ENCODE results near the gene SLFN5.
"Not testable (repeated sequence)": the region's sequence is repeated elsewhere in the genome, so short reads cannot be mapped to it uniquely, and the experiment has no call there.

Gene SLFN5

GRCh38 chr17:35243561-35244340 is 879 bp downstream of the SLFN5 start:
- DNase-seq = peak; percentile 2

DNA sequence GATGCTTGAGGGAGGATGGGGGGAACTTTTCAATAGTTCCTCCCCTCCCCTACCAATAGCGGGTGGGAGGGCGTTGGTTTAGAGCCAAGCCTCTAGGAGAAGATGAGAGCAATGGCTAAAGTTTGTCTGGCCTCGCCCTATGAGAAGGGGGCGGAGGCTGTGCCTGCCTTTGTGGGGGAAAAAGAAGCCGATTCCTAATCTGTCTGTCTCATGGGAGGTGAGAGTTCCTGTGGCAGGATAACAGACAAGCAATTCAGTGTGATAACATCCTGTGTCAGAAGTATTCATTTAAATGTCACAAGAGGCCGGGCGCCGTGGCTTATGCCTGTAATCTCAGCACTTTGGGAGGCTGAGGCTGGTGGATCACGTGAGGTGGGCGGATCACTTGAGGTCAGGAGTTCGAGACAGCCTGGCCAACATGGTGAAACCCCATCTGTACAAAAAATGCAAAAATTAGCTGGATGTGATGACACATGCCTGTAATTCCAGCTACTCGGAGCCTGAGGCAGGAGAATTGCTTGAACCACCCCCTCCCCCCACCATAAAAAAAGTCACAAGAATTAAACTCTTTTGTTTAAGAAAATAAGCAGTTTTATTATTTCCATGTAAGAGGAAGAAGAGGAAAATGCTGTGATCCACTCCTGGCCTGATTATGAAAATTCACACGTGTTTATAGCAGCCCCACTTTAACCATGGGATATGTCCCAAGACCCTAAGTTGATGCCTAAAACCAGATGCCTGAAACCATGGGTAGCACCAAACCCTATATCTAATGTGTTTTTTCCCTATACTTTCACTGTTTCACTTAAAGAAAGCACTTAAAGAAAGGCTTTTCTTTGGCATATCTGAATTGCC is 1.7 kb downstream of the SLFN5 start:
- DNase-seq = peak; percentile 25

GRCh38 chr17:35245196-35245486 is 2.3 kb downstream of the SLFN5 start:
- no peak for DNase-seq

DNA sequence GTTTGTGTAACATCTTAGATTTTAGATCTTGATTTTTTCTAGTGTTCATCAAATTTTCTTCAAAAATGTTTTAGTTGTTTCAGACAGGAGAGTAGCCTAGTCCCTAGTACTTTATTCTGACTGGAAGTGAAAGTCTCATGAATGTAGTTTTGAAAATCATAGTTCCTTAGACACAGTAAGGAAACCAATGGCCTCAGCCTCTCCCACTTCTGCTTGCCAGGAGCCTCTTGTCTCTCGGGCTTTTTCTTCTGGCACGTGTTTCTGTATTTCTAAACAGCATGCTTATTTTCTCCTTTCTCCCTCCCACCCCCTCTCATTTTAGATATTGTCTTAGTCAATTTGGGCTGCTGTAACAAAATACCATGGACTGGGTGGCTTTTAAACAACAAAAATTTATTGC is 9.8 kb downstream of the SLFN5 start:
- no peak for DNase-seq

- no peak for DNase-seq
Measured at GRCh38 chr17:35254107-35254773, 11.4 kb downstream of the SLFN5 start.

GRCh38 chr17:35255316-35255715 is 12.4 kb downstream of the SLFN5 start:
- no peak for DNase-seq

GRCh38 chr17:35256629-35257028 is 13.8 kb downstream of the SLFN5 start:
- DNase-seq = no peak

DNA sequence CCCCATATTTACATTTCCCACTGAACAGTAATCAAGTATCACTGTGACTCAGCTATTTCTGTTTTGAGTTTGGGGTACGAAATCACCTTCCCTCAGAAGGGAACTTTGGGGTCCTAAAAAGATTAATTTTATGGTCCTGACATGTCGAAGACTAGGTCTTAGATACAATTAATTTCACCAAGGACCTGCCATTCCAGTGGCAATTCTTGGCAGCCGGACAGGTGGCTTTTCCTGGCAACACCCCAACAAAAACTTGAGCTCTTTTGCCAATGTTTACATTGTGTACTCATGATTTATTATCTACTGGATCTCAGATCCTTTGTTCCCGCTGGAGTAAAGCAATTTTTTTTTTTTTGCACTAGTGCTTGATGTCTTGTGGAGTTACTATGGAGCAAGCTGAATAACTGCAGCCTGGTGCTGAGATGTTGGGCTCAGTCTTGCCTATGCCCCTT is 14.4 kb downstream of the SLFN5 start:
- DNase-seq = no peak

- DNase-seq = no peak
Measured at GRCh38 chr17:35259001-35259400, 16.1 kb downstream of the SLFN5 start.

DNA sequence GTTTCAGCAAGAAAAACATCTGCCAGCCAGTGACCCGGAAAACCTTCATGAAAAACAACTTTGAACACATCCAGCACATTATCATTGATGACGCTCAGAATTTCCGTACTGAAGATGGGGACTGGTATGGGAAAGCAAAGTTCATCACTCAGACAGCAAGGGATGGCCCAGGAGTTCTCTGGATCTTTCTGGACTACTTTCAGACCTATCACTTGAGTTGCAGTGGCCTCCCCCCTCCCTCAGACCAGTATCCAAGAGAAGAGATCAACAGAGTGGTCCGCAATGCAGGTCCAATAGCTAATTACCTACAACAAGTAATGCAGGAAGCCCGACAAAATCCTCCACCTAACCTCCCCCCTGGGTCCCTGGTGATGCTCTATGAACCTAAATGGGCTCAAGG is 22.2 kb downstream of the SLFN5 start:
- no peak for DNase-seq

- DNase-seq = no peak
Measured at GRCh38 chr17:35265566-35266141, 22.8 kb downstream of the SLFN5 start.

DNA sequence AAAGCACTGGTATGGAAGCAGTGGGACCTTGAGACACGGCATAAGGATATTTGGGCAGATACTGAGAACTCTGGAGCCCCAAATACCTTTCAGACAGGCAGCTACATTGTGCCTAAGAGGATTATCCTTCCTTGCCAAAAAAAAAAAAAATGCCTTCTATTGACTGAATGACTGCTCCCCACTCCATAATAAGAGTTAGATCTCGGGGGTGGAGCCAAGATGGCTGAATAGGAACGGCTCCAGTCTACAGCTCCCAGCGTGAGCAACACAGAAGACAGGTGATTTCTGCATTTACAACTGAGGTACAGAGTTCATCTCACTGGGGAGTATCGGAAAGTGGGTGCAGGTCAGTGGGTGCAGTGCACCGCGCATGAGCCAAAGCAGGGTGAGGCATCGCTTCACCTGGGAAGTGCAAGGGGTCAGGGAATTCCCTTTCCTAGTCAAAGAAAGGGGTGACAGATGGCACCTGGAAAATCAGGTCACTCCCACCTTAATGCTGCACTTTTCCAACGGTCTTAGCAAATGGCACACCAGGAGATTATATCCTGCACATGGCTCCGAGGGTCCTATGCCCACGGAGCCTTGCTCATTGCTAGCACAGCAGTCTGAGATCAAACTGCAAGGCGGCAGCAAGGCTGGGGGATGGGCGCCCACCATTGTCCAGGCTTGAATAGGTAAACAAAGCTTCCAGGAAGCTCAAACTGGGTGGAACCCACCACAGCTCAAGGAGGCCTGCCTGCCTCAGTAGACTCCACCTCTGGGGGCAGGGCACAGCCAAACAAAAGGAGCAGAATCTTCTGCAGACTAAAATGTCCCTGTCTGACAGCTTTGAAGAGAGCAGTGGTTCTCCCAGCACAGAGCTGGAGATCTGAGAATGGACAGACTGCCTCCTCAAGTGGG is 31.5 kb downstream of the SLFN5 start:
- DNase-seq = not testable (repeated sequence)

DNA sequence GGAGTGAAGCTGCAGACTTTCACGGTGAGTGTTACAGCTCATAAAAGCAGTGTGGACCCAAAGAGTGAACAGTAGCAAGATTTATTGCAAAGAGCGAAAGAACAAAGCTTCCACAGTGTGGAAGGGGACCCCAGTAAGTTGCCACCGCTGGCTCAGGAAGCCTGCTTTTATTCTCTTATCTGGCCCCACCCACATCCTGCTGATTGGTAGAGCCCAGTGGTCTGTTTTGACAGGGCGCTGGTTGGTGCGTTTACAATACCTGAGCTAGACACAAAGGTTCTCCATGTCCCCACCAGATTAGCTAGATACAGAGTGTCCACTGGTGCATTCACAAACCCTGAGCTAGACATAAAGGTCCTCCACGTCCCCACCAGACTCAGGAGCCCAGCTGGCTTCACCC is 35.6 kb downstream of the SLFN5 start:
- DNase-seq = not testable (repeated sequence)

DNA sequence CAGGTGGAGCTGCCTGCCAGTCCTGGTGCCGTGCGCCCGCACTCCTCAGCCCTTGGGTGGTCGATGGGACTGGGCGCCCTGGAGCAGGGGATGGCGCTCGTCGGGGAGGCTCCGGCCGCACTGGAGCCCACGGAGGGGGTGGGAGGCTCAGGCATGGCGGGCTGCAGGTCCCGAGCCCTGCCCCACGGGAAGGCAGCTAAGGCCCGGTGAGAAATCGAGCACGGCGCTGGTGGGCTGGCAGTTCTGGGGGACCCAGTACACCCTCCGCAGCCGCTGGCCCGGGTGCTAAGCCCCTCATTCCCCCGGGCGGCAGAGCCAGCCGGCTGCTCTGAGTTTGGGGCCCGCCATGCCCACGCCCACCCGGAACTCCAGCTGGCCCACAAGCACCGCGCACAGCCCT is 36.0 kb downstream of the SLFN5 start:
- DNase-seq = not testable (repeated sequence)

GRCh38 chr17:35283767-35284166 is 40.9 kb downstream of the SLFN5 start:
- no peak for DNase-seq

DNA sequence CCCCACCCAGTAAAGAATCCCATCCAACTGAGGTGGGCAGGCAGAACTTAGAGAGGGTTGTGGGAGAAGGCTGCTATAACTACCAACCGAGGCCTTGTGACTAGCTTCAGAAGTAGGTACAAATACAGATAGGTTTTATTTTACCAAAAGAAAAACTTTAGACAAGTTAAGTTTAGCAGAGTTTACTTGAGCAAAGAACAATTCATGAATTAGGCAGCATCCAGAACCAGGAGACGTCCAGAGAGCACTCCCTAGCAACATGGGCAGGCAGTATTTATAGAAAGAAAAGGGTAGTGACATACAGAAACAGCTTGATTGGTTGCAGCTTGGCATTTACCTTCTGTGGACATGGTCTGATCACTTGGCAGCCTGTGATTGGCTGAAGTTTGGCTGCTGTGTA is 42.1 kb downstream of the SLFN5 start:
- no peak for DNase-seq

- no peak for DNase-seq
Measured at GRCh38 chr17:35286120-35286781, 43.4 kb downstream of the SLFN5 start.

DNA sequence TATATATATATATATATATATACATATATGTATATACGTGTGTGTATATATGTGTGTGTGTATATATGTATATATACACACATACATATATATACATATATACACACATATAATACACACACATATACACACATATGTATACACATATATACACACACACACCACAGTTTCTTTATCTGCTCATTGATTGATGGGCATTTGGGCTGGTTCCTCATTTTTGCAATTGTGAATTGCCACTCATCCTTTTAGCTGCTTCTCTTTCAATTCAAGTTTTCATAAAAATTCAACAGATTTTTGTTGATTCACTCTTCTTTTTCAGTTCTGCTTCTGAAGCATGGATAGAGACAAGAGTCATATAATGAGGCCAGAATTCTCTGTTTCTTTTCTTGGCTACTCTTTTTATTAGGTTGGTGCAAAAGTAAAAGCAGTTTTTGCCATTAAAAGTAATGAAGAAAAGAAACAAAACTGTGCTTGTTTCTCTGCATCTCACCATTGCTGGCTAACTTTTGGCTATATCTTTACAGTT is 44.5 kb downstream of the SLFN5 start:
- no peak for DNase-seq

DNA sequence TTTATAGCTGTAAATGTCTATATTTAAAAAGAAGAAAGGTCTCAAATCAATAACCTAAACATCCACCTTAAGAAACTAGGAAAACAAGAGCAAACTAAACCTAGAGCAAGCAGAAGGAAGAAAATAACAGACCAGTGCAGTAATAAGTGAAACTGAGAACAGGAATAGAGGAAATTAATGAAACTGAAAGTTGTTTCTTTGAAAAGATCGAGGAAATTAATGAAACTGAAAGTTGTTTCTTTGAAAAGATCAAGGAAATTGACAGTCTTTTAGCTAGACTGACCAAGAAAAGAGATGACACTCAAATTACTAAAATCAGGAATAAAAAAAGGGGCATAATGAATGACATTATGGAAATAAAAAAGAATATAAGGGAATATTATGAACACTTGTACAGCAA is 46.4 kb downstream of the SLFN5 start:
- no peak for DNase-seq

GRCh38 chr17:35291802-35292201 is 48.9 kb downstream of the SLFN5 start:
- no peak for DNase-seq

GRCh38 chr17:35293151-35293847 is 50.4 kb downstream of the SLFN5 start:
- DNase-seq = no peak

All from GDM1 (cell line).